Stimulated activated CD8-positive, alpha-beta memory T cell treated with anti-CD3 and anti-CD28 coated beads, Interleukin-12 subunit alpha, Interleukin-12 subunit beta, amount 100 ng/mL, for 4 hours (primary cell): ENCODE data around the gene CACNA2D3.

Source experiments
- DNase-seq: peaks from one replicate; pipeline ENCODE4 v3.0.0-alpha.2; 2020; ENCODE audit warnings: low read depth

Gene CACNA2D3

DNA sequence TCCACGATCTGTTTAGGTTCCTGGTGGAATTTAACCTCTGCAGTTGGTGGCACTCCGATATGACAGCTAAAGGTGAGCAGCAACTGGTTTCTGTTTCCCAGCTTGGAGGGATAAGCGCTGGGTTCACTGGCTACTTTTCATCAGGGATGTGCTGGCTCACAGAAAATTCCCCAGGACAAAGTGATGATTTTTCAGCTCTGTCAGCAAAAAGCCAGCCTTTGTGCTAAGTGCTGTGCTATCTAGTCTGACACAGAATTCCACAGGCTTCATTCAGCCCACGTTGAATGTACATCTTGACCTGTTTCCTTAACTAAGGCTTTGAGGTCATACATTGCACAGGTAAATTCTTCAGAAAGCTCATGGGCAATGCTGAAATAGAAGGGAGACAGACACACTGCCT is 887.0 kb downstream of the CACNA2D3 start:
- no peak for DNase-seq

DNA sequence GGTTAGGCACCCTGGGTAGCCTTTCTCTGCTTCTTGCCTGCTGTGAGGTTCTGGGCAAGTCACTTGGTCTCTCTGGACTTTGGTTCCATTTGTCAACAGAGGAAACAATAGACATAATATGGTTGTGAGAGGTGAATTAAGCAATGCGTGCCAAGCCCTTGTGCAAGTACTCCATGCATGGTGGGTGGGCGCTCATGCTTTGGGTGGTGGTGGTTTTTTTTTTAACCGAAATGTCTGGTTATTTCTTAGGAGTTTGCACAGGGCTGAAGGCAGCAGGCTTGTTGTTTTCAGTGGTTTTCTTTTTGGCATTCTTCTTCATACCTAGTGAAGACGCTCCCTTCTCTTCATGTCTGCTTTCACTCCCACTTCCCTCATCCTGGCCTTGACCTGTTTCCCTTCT is 889.7 kb downstream of the CACNA2D3 start:
- no peak for DNase-seq

GRCh38 chr3:55013145-55013925 is 891.0 kb downstream of the CACNA2D3 start:
- DNase-seq, result no peak

DNA sequence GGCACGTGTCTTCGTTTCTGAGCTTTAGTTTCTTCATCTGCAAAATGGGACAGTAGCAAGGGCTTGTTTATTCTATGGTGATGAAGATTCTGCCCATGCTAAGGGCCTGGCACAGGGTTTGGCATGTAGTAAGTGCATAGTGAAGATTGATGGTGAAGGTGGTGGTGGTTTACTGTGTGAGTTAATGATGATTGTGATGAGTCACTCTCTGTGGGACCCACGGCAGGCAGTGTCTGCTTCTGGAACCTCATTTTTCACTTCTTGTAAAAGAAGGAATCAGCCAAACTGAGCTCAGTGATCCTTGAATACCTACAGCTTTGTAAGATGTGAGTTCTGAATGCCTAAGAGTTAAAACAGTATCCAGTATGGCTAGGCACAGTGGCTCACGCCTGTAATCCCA is 891.7 kb downstream of the CACNA2D3 start:
- DNase-seq, result no peak

- no peak for DNase-seq
Measured at GRCh38 chr3:55014906-55015305, 892.6 kb downstream of the CACNA2D3 start.

- no peak for DNase-seq
Measured at GRCh38 chr3:55017876-55018275, 895.5 kb downstream of the CACNA2D3 start.

DNA sequence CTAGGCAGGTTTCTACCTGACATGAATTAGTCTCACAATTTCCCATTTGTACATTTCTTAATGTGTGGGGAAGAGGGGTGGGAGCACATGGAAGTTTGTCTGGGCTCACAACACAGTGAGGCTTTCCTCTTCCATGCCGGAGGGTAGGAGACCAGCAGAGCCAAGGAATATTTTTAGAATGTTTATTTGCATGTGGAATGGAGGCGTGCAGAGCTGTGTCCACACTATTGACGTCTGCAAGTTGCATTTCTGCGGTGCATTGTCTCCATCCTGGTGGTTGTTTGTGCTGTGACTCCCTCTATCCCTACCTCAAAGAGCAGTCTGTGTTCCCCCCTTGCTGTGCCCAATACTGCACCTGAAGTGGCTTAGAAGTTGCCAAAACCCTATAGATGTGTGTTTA is 908.6 kb downstream of the CACNA2D3 start:
- no peak for DNase-seq

DNA sequence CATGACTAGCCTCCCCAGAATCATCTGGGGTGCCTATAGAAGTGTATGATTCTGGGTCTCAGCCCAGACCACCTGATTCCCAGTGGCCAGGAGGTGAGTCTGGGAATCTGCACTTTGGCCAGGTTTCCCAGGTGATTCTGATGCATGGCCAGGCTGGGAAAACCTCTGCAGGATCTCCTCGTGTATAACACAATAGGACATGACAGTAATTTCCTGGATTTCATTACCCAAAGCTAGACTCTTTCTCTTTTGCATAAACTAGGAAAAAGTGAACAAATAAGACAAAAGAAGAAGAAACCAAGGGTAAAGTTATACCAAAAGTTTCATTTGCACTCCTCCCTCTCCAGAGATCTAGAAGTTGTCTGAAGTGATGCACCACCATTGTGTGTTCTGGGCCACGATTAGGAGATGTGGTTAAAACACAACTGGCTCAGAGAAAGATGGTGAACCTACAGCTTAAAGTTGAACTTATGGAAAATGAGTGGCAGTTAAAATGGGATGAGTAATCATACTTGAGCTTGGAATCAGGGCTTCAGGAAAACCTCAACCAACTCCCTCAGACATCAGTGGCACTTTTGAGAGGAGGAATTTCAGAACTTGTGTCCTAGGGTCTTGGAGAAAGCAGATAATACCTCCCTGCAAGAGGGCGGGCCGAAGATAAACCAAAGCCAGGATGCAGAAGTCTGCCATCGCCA is 914.7 kb downstream of the CACNA2D3 start:
- no peak for DNase-seq

GRCh38 chr3:55042591-55042990 is 920.2 kb downstream of the CACNA2D3 start:
- DNase-seq, result no peak

GRCh38 chr3:55044486-55044885 is 922.1 kb downstream of the CACNA2D3 start:
- DNase-seq, result no peak

DNA sequence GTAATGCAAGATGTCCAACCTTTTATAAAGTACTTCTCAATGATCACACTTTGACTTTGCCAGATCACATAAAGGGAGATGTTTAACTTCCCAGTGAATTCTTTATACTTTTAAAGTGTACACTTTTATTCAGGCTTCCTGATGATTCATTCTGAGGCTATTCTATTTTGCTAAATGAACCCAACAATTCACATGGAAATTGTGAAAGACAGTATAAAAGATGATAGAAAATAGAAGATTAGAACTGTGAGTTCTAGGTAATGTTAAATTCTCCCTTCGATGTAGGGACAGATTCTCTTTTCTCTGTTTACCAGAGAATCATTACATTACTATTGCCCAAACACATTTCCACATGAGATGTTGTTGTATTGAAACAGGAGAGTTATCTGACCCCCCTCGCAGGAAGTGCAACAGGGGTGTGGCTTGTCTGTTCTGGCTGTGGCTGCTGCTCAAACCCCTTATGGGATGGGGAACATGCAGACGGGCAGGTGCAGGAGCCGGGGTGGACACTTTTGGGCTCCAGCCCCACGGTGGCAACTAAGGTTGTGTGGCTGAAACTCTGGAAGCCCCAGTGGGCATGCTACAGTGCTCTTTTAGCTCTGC is 936.8 kb downstream of the CACNA2D3 start:
- no peak for DNase-seq

DNA sequence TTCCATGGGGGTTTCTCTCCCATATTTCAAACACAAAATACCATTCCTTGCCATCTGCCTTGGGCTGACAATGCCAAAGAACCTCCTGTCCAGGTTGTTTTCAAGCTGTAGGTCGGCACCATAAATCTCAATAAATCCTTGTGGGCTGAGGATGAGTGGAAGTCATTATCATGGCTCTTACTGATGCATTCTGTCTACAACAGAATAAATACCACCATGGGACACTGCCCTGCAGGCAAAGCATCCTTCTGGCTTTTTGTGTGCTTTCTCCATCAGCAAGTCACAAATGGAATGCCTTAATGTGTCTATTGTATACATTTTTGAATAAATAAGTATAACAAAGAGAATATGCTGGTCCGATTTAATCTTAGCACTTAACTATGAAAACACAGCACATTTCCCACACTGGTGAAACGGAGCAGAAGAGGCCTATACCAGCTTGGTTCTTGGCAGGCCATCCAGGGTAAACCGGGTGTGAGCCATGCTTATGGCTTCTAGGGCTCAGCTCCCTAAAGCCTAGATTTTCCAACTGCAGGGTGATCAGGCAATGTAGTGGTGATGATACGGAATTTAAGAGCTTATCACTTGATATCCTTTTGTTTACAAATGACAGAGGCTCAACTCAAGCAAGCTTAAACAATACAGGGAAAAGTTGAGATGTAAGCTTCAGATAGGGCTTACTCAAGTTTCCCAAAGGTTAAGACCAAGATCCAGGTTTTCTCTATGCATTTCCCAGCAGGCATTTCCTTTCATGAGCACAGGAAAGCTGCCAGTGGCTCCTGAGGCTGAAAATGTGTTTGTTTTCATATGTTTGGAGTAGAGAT is 938.8 kb downstream of the CACNA2D3 start:
- no peak for DNase-seq

DNA sequence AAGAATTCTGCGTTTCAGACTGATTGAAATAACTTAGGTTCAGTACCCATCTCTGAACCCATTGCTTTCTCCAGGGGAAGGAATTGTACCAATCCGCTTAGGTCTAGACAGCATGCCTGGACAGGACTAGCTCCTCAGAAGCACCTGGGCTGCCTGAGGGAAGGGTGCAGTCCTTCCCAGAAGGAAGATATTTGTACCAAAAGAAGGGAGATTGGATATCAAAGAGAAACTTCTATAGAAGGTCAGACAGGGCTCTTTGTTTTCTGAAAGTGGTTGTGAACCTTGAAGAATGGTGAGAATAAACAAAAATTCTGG is 939.3 kb downstream of the CACNA2D3 start:
- DNase-seq, result no peak

DNA sequence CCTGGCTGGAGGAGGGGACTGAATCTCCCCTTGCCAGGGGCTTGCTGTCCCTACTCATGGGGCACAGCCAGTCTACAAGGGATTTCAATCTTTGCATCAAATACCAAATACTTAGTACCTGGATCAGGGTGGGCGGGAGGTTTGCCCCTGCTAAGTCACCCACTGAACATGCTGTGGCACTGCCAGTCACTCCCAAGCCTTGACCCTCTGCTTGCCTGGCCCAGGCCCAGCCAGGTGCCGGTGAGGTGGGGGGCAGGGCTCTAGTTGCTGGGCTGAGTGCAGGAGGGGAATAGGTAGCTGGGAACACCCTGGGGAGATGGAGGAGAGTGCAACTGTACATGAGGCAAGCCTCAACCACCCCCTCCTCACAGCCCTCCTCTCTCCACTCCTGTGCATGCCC is 941.8 kb downstream of the CACNA2D3 start:
- no peak for DNase-seq

DNA sequence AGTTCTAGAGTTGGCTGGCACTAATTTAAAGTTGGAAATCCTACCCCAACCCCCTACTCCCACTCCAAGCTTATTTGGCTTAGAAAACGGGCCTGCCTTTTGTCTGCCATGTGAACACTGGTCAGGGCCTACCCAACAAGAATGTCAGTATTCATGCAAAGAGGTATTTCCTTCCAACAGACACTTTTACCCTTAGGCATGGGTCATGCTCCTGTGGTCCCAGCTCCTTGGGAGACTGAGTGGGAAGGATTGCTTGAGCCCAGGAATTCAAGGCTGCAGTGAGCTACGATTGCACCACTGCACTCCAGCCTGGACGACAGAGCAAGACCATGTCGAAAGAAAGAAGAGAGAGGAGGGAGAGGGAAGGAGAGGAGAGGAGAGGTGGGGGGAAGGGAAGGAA is 943.0 kb downstream of the CACNA2D3 start:
- no peak for DNase-seq

GRCh38 chr3:55066551-55067047 is 944.2 kb downstream of the CACNA2D3 start:
- no peak for DNase-seq

DNA sequence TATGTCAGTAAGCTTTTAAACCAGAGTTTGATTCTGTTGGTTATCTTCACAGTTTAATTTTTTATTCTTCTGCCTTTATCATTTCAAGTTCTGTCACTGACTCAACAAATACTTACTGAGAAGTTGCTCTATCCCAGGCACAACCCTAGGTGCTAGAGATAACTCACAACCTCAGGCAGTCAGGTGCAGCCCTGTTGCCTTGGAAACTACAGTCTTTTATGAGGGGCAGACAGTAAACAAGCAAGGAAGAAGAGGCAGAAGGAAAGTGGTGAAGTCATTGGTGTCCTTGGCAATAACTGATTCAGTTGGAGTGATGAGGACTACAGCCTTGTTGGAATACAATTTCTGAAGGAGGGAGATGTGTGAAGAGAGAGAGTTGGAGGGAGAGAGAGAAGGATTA is 947.6 kb downstream of the CACNA2D3 start:
- DNase-seq, result no peak

- no peak for DNase-seq
Measured at GRCh38 chr3:55074796-55075195, 952.4 kb downstream of the CACNA2D3 start.

- DNase-seq, result no peak
Measured at GRCh38 chr3:55075846-55076245, 953.5 kb downstream of the CACNA2D3 start.

- no peak for DNase-seq
Measured at GRCh38 chr3:55077726-55078125, 955.4 kb downstream of the CACNA2D3 start.

- no peak for DNase-seq
Measured at GRCh38 chr3:55078876-55079275, 956.5 kb downstream of the CACNA2D3 start.

- DNase-seq, result no peak
Measured at GRCh38 chr3:55085231-55085630, 962.9 kb downstream of the CACNA2D3 start.
